ENCODE measurements around the gene IL2RA. TPM values are rescaled to one million over a fixed set of nuclear protein-coding genes. Genes with fewer than 3 reads are reported as not detected.
A peak's percentile ranks its signal among the peaks of the same experiment; 100 is the strongest.
"Not testable (repeated sequence)": the region's sequence is repeated elsewhere in the genome, so short reads cannot be mapped to it uniquely, and the experiment has no call there.

The IL2RA gene
- total RNA-seq, 1 experiment from 2014 or later = not detected

GRCh38 chr10:6058682-6059475 lies 3.3 kb downstream of the IL2RA start:
- no peak for DNase-seq (ENCODE audit: low read depth)

DNA sequence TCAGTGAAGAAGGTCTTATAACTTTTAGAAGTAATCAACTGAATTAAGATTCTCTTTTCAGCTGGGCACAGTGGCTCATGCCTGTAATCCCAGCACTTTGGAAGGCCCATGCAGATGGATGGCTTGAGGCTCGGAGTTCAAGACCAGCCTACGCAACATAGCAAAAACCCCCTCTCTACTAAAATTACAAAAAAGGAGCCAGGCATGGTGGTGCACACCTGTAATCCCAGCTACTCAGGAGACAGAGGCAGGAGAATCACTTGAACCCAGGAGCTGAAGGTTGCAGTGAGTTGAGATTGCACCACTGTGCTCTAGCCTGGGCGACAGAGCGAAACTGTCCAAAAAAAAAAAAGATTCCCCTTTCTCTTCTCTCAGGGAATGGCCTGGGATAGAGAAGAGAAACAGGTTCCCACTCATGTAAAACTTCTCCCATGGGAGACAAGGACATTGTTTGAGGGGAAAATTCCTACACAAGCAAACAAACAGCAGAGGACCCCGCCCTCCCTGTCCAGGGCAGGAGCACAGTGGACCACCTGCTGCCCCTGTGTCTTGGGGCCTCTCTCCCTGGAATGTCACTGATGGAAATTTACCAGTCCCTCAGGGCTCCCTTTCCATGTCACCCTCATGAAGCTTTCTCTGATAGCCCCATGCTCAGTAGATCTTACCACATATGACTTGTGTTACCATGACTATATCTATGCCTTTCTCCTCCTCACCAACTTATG lies 5.6 kb downstream of the IL2RA start:
- DNase-seq (ENCODE audit: low read depth) = no peak

DNA sequence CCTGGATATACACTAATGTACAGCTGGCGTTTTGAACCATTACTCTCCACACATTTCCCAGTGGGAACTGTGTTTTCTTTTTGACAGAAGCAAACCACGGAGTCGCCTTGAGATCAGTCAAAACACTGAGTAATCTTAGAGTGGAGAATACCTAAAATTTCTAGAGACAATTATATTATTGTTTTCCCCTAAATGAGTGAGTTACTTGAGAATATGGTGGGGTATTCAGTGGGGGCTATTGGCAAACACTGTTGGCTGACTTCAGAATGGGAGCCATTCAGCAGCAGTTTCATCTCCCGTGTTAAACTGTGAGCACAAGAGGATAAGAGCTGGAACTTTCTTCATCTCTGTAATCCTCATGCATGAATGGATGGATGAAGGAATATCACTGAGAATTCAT lies 6.2 kb downstream of the IL2RA start:
- no peak for DNase-seq (ENCODE audit: low read depth)

- DNase-seq (ENCODE audit: low read depth) = no peak
Observed at GRCh38 chr10:6054884-6055283, 7.3 kb downstream of the IL2RA start.

DNA sequence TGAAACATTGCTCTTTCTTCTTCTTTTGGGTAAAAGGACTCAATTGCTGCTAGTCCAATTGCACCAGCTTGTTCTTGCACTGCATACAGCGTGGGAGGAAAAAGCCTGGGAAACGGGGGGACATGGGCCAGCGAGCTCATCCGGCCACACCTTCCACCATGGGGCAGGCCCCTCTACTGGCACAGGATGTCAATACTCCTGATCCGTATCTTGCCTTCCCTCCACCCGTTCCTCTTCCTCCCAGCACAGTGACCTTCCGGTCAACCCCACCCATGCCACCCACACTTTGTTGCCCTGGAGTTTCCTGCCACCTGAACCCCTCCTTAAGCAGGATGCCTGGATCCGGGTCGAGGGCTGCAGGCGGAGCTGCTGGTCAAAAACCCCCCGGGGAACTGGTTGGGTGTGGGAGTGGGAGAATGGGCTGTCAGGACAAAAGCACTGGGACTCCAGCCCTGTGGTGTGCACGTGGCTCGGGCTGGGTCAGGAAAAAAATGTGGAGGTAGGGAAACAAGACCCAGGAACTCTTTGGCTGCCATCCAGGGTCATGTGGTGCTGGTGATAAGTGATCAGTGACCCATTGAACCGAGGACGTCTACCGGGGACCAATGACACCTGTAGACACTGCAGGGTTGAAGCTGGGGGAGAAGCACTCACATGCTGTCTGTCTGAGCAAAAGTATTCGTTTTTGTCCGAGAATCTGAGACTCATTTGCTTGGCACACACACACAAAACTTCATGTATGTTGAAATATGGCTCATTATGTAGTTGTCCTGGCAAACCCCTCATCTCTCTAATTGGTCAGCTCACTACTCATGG lies 8.1 kb downstream of the IL2RA start:
- no peak for DNase-seq (ENCODE audit: low read depth)

- no peak for DNase-seq (ENCODE audit: low read depth)
Observed at GRCh38 chr10:6053303-6053702, 8.9 kb downstream of the IL2RA start.

- peak; percentile 15 for DNase-seq (ENCODE audit: low read depth)
Observed at GRCh38 chr10:6052247-6053221, 9.6 kb downstream of the IL2RA start.

- DNase-seq (ENCODE audit: low read depth) = peak; percentile 70
Observed at GRCh38 chr10:6050801-6051445, 11.2 kb downstream of the IL2RA start.

DNA sequence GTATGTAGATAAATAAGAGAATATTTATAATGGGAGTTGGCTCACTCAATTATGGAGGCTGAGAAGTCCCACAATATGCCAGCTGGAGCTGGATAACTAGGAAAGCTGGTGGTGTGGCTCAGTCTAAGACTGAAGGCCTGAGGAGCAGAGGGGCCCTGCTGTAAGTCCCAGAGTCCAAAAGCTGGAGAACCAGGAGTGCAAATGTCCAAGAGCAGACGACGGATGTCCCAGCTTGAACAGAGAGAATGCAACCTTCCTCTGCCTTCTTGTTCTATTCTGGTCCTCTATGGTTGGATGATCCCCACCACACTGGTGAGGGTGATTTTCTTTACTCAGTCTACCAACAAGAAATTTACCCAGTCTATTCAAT lies 13.2 kb downstream of the IL2RA start:
- no peak for DNase-seq (ENCODE audit: low read depth)

DNA sequence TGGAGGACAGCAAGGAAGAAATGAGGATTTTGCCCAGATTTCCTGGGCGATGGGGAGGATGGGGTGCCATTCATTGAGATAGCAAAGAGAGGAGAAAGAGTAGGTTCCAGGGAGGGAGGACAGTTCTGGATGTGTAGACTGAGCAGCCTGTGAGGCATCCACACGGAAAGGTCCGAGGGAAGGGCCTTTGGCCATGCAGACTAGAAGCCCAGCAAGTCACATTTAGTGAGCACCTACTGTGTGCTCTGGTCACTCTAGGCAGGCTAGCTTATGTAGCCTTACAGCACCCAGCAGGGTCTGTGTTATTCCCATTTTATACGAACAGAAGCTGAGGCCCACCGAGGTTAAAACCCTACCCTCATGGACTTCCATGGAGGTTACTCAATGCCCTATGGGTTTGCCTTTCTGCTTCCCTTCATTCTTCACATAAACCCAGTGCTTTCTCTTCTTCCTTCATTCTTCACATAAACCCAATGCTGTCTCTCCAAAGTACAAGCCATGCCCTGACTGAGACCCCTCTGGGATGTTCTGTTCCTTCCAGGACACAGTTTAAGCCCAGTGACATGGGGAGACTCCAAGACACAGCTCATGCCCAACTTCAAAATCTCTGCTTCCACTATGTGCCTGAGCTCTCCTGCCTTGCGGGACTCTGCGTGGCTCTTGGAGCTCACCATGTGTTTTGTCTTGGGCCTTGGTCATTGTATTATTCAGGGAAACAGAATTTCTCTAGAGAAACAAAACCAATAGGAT lies 13.7 kb downstream of the IL2RA start:
- DNase-seq (ENCODE audit: low read depth) = no peak

- no peak for DNase-seq (ENCODE audit: low read depth)
Observed at GRCh38 chr10:6047847-6048246, 14.3 kb downstream of the IL2RA start.

- DNase-seq (ENCODE audit: low read depth) = no peak
Observed at GRCh38 chr10:6046773-6047611, 15.2 kb downstream of the IL2RA start.

- no peak for DNase-seq (ENCODE audit: low read depth)
Observed at GRCh38 chr10:6045878-6046772, 16.0 kb downstream of the IL2RA start.

DNA sequence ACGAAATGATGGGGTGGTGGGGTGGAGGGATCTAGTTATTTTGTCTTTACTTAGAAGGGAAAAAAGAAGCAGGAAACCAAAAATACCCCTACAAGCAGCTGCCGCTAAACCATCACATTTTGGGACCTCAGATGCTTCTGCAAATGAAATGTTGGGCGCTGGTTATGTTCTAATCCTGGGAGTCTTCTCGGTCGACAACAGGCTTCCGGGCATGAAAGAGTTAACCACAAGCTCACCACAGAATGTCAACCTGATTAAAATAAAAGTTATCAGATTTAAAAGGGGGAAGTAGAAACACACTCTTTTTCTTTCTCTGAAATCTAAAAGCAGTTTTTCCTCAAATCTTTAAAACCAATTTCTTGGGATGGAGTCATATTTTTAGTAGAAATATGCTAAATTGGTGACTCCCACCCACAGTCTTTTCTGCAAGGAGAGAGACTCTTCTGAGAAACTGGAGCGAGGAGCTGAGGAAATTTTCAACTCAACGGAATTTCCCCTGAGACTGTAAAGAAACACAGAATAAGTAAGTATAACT lies 16.8 kb downstream of the IL2RA start:
- DNase-seq (ENCODE audit: low read depth) = no peak

DNA sequence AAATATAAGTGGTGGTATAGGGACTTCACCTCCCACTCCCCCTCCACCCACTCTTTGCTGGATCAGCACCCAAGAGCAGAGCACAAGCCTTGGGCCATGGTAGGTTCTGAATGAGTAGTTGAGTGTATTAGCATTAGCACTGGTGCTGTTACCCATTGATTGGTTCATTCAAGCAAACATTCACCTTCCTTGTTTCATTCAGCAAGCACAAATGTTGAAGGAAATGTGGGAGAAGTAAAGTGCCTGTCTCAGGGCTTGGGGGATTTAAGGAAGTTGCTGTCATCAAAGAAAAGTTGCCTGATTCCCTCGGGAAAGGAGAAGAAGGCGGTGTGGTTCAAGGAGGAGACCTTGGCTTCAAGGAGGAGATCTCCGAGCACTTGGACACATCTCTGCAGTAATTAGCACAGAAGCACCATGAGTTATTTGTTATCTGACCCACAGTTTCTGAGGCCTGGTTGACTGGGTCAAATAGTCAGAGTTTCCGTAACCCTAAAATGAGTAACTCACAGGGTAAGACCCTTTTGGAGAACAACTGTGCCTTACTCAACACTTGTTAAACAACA lies 17.3 kb downstream of the IL2RA start:
- no peak for DNase-seq (ENCODE audit: low read depth)

GRCh38 chr10:6044060-6044459 lies 18.1 kb downstream of the IL2RA start:
- DNase-seq (ENCODE audit: low read depth) = no peak

DNA sequence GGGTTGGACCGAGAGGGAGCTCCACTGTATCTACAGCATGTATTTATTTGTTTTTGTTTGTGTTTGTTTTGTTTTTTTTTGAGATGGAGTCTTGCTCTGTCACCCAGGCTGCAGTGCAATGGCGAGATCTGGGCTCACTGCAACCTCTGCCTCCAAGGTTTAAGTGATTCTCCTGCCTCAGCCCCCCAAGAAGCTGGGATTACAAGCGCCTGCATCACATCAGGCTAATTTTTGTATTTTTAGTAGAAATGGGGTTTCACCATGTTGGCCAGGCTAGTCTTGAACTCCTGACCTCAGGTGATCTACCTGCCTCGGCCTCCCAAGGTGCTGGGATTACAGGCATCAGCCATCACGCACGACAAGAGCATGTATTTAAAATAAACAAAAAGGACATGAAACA lies 18.8 kb downstream of the IL2RA start:
- DNase-seq (ENCODE audit: low read depth) = not testable (repeated sequence)
